Hepatocyte (in vitro differentiated cells): ENCODE measurements around the gene CYB561.

Experiments used
- CTCF ChIP-seq: fragments of 200-600 bp; sonication (generic); IDR thresholded peaks from 2 replicates; pipeline ENCODE4 v1.5.1; 2016; ENCODE audit warnings: antibody characterized with exemption, mild to moderate bottlenecking; ENCODE audit not compliant: poor library complexity
- EZH2 ChIP-seq: fragments of 200-600 bp; sonication (generic); IDR thresholded peaks from 2 replicates; pipeline ENCODE4 v1.6.1; 2016; ENCODE audit warnings: antibody characterized with exemption, mild to moderate bottlenecking, borderline replicate concordance

DNA sequence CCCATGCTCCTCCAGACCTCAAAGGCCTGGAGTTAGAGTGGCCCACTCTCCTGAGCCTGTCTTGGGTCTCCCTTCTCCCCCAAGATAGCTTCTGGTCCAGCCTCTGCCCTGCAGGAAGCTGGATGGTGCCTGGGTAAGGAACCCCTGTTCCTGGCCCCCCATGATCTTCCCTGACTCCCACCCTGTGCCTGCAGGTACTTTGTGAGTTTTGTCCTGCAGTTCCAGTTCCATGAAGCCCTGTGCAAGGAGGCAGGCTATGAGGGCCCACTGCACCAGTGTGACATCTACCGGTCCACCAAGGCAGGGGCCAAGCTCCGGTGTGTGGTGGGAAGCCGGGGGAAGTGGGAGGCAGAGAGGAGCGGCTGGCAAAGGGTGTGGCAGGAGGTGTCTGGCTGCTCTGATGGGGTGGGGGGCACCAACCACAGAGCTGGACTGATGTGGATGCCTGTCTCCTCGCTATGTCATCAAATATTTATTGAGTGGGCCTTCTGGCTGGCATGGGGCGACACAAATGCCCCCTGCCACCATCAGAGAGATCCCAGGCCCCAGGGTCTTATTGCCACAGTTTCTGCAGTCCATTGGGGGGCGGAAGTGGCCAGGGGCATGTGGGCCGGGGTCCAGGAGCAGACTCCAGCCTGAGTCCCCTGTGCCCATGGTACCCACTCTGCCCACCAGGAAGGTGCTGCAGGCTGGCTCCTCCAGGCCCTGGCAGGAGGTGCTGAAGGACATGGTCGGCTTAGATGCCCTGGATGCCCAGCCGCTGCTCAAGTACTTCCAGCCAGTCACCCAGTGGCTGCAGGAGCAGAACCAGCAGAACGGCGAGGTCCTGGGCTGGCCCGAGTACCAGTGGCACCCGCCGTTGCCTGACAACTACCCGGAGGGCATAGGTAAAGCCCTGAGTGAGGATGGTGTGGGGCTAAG is 37.8 kb upstream of the CYB561 start:
- TF ChIP-seq EZH2 (no peak), CTCF (no peak)
